Activated CD4-positive, alpha-beta T cell treated with anti-CD3 and anti-CD28 coated beads, Interleukin-10, Interleukin-2, amounts not matched to agents 100 ng/mL and 50 ng/mL, durations not matched to agents 16 hours and 8 hours (primary cell): ENCODE results near the gene ABTB1.
"Not testable (repeated sequence)": the region's sequence is repeated elsewhere in the genome, so short reads cannot be mapped to it uniquely, and the experiment has no call there.

ENCODE experiments used
- DNase-seq: peaks from one replicate; pipeline ENCODE4 v3.0.0-alpha.2; 2020

ABTB1 gene

DNA sequence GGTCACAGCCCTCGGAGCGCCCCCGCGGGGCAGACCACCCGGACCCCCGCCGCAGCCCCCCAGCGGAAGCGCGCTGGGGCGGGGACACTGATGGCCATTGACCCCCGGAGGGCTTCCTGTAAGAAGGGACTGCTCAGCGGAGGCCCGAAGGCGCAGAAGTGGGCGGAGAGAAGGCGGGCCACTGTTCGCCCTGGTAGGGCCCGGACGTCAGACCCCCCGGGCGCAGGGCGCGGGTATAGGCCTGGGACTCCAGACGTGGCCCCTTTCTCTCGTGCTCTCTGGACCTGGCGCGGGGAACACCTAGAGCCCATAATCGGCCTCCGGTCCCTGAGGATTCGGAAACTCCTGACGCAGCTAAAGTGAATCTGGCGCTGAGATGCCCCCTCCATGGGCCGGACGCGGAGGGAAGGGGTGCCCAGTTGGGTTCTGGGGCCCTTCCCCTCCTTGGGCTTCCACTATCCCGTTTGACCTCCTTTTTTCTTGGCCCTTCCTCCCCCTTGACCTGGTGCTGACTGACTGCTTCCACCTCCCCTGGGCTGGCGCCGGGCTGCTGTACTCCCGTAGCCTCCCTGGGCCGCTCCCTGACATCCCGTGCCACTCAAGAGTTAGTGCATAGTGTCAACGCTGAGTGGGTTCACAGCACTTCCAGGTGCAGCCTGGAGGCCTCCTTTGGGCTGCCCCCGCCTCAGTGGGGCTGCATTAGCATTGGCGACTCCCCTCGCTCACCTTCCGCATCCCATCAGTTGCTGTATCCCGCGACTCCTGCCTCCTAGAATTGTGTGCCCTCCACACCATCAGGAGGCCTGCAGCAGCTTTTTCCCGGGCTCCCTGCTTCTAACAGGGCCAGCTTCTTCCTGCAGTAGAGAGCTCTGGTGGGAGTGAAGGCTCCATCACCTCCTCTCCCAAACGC is 694 bp downstream of the ABTB1 start:
- DNase-seq = peak; percentile 53

DNA sequence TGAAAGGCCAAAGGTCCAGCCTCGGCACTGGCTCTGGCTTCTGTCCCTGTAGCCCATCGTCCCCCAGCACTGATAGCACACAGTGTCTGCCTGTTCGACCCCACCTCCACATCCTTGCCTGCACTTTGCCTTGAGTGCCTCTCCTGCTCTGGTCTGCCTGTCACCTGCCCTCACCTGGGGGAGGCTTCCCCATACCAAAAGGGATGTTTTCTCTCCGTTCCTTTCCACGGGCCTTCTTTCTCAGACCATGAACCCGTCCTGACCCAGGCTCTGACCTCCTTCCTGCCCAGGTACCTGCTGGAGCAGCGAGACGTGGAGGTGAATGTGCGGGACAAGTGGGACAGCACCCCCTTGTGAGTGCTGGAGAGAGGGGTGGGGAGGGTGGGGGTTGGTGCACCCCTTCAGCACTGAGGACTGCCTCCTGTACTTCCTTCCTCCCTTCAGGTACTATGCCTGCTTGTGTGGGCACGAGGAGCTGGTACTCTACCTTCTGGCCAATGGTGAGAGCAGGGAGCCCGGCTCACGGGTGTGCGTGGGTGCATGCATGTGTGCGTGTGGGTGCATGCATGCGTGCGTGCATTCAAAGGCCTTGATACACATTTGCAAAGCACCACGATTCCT is 1.5 kb downstream of the ABTB1 start:
- no peak for DNase-seq

DNA sequence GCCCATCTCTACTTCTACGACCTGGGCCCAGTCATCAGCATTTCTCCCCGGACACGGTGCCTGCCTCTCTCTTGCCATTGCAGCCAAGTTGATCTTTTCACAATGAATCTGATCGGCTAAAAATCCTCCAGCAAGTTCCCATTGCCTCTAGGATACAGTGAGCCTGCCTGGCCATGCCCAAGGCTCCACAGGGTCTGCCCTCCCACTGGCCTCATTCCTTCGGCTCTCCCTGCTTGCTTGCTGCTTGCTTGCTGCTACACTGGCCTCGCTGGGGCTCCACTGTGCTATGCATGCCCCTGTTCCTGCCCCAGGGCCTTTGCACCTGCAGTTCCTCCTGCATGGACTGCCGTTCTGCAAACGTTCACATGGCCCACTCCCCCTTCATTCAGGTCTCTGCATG is 2.0 kb downstream of the ABTB1 start:
- DNase-seq = no peak

DNA sequence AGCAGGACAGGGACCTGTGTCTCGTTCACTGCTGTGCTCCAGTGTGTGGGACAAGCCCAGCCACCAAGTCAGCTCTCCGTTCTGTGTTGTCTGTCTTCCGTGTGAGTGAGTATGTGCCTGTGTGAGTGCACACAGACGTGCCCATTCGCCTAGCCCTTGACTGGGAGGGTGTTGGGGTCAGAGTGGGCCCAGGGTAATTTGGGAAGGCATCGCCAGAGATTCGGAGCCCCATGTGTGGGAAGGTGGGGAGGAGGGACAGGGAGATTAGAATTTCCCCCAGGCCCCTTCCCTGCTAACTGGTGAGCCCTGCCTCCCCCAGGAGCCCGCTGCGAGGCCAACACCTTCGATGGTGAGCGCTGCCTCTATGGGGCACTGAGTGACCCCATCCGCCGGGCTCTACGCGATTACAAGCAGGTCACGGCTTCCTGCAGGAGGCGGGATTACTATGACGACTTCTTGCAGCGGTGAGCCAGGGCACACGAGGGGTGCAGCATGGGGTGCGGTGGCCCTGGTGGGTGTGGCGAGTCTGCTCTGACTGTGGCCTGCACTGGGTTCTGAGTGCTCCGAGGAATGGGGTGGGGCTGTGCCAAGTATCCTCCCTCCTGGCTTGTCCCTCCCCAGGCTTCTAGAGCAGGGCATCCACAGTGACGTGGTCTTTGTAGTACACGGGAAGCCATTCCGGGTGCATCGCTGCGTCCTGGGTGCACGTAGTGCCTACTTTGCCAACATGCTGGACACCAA is 3.1 kb downstream of the ABTB1 start:
- no peak for DNase-seq

DNA sequence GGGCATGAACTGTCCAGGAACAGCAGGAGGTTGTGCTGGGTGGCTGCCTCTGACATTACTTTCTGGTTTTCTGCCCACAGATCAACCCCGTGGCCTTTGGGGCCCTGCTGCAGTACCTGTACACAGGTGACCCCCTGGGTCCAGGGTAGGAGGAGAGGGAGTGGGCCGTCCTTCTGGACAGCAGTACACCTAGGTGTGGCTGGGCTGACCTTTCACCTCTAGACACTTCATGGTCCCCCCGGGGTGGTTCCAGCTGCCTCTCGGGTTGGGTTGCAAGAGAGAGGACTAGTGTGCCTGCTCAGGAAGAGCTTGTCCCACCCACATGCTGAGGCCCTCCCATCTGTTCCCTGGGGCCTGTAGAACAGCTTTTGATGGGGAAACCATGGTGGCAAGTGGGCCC is 3.7 kb downstream of the ABTB1 start:
- no peak for DNase-seq

DNA sequence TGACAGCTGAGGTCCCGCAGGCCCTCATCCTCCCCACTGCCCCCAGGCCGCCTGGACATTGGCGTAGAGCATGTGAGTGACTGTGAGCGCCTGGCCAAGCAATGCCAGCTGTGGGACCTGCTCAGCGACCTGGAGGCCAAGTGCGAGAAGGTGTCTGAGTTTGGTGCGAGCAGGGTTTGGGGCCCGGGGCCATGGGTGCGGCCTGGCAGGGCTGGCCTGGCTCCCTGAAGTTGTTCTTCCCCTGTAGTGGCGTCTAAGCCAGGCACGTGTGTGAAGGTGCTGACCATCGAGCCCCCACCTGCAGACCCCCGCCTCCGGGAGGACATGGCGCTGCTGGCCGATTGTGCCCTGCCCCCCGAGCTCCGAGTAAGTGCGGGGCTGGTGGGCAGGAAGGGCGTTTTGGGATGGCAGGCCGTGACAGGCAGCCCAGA is 4.2 kb downstream of the ABTB1 start:
- no peak for DNase-seq

DNA sequence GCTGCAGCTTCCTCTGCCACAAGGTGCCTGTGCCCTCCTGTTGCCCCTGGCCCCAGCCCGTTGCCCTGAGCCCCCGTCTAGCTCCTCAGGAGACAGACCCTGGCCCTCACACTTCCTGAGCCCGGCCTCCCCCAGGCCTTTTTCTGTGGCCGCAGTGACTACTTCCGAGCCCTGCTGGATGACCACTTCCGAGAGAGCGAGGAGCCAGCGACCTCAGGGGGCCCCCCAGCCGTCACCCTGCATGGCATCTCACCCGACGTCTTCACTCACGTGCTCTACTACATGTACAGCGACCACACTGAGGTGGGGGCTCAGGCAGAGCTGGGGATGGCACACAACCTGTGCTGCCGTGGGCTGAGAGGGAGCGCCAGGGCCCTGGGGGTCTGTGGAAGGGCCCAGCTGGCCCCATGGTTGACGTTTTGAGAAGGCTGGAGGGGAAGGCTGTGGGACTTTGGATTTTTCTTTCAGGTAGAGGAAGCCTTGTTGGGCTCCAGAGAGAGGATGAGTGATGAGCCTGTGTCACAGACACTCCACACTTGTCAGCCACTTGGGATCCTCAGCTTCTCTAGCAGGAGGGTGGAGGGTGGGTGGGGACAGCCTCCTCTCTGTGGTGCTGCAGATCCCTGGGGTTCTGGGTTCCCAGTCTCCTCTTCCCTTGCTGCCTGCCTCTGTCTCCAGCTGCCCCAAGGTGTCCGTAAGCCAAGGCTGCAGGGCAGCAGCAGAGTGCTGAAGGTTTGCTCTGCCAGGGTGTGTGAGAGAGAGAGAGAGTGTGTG is 5.0 kb downstream of the ABTB1 start:
- no peak for DNase-seq

DNA sequence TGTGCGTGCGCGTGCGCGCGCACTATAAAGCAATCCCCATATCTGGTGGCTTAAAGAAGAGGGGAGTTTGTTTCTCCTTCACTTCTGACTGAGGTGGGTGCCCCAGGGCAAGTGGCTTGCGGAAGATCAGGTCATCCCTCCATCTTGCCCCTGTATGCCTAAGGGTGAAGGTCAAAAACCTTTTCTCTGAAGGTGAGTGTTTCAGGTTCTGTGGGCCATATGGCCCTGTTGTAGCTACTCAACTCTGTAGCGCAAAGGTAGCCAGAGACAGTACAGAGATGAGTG is 5.5 kb downstream of the ABTB1 start:
- no peak for DNase-seq

DNA sequence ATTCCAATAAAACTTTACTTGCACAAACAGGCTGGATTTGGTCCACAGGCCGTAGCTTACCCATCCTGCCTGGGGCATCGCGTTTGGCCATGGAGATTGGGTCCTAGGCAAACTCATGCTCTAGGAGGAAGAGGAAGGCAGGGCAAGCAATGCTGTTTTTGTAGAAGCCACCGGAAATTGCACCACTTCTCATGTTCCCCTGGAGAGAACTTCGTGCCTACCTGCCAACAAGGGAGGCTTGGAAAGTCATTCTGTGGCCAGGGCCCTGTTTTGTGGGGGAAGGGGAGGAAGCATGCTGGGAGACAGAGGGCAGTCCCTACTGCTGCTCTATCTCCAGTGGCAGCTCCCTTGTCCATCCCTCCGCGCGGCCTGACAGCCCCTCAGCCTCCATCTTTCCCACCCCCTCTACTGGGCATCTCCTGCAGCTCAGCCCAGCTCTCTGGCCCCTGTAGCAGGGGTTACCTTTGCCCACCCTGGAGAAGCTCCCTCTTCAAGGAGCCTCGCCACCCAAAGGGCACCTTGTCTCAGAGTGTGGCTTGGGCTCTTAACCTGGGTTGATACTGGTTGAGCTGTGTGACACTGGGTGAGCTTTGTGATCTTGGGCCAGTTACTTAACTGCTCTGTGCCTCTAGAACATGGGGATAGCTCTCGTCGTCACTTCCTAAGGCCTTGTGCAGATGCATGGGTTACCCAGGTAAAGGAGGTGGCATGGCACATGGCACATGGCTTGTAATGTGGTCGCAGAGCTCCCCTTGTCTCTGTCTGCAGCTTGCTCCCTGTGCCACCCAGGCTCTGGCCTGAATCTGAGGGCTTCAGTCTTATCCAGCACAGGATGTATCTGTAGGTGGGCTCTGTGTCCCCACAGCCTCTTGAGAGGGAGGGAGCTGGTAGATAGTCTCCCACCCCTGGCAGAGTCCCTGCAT is 6.1 kb downstream of the ABTB1 start:
- DNase-seq = no peak

DNA sequence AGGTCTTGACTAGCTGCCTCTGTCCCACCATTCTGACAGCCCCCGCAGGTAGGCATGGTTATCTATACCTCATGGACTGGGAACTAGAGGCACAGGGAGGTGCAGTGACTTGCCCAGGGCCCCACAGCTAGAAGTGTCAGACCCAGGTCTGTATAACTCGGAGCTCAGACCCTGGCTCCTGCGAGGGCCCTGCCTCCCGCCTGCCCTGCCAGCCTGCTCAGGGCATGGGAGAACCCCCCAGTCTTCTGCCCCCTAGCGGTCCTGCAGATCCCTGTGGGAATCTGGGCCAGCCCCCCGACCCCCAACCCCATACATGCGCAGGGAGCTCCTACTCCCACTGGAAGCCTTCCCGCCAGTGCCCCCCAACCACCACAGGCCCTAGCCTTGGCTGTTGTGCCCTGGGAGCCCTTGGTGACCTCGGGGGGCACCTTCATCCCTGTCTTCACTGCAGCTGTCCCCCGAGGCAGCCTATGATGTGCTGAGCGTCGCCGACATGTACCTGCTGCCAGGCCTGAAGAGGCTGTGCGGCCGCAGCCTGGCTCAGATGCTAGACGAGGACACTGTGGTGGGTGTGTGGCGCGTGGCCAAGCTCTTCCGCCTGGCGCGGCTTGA is 6.9 kb downstream of the ABTB1 start:
- no peak for DNase-seq

DNA sequence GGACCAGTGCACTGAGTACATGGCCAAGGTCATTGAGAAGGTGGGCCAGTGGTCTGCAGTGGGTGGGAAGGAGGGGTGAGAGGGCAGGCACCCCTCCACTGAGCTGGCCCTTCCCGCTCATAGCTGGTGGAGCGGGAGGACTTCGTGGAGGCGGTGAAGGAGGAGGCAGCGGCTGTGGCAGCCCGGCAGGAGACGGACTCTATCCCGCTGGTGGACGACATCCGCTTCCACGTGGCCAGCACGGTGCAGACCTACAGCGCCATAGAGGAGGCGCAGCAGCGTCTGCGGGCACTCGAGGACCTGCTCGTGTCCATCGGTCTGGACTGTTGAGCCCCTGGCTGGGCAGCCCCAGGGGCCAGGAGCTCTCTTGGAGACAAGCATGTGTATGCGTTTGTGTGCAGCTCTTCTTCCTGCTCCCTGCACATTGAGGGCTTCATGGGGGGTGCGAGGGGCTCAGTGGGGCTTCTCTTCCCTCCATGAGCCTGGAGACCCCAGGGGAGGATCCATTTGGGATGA is 7.5 kb downstream of the ABTB1 start:
- DNase-seq = no peak

DNA sequence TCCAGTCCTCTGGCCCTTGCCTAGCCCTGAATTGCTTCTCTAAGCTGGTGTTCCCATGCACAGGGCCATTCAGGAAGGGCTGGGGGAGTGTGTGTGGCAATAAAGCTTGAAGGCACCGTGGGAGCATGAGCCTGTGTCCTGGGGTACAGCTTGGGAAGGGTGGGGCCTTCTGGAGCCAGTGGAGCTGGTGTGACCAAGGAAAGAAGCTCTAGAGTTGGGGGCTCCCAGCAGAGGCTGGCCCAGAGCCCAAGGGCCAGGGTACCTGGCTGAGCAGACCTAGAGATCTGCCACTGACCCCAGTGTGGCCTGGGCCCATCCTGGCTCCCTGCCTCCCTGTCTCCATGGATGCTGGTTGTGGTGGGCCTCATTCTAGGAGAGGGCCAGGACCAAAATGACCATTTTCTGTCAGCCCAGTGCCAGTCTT is 8.1 kb downstream of the ABTB1 start:
- DNase-seq = no peak

DNA sequence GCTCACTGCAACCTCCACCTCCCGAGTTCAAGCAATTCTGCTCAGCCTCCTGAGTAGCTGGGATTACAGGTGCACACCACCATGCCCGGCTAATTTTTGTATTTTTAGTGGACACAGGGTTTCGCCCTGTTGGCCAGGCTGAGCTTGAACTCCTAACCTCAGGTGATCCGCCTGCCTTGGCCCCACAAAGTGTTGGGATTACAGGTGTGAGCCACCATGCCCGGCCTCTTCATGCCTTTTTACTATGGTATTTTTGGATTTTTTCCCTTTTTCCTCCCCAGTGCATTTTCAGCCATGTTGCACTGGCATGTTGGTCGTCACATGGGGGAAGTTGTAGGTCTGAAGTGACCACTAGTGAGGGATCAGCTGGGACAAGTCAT is 9.4 kb downstream of the ABTB1 start:
- DNase-seq = not testable (repeated sequence)

DNA sequence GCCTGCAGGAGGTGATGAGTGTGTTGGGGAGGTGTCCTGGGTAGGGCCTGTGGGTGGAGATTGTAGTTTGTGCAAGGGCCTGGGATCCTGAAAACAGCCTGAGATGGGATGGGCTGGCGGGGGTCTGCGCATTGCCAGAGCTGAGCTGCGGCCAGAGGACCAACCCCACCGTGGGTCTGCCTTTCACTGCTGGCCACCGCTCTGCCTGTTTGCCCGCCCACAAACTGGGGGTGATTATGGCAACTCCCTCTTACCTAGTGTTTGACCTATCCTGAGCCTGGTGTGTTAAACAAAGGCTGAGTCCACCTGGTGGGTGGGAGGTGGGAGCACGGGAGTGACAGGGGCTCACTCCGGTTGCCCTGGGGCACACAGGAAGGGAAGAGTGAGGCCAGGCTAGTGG is 9.8 kb downstream of the ABTB1 start:
- no peak for DNase-seq

DNA sequence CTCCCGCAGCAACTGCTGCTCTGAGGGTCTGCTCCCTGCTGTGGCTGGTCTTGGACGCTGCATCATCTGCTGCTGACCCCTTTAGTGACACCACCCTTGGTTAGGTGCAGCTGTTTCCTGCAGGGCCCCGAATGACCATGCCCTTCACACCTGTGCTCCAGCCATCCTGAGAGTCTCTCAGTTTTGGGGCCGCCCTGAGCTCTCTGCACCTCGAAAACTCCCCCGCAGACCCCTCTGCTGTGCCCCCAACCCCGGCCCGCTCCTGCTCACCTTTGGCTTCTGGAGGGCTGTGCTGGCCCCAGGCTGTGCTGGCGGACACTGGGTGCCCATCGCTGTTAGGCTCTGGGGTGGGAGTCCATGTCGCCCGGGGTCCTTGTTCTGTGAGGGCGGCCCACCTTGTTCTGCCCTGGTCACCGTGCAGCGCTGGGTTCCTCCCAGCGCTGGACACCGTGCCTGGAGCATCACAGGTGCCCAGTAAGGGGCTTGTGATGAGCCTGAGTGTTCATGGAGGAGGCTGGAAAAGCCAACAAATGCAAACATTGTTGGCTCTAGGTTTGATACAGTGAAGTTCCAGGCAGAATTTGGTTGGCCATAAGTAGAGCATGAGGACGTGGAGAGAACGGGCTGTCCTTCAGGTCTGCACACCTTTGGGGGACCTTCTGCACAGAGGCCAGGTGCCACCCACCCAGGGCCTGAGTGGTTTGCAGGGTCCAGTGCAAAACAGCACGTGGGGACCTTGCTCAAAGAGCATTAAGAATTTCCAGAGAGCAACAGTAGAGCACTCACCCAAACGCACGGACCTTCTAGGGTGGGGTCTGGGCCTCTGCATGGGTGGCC is 12.3 kb downstream of the ABTB1 start:
- DNase-seq = no peak

DNA sequence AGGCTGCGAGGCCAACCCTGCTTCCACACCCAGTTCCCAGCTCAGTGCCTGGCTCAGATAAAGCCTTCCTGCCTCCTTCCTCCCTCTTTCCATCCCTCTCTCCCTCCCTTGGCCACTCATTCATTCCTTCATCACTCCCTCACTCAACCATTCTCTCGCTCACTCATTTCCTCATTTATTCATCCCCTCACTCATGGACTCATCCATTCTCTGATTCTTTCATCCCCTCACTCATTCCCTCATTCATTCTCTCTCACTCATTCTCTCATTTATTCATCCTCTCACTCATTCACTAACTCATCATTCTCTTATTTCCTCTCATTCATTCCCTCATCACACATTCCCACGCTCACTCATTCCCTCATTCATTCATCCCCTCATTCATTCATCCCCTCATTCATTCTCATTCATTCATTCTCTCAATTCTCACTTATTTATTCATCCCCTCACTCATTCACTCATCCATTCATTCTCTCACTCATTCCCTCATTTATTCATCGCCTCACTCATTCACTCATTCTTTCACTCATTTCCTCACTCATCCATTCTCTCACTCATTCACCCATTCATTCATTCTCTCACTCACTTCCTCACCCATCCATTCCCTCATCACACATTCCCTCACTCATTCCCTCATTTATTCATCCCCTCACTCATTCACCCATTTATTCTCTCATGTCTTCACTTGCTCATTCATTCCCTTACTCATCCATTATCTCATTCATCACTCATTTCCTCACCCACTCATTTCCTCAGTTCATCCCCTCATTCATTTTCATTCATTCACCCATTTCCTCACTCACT is 13.2 kb downstream of the ABTB1 start:
- DNase-seq = no peak

DNA sequence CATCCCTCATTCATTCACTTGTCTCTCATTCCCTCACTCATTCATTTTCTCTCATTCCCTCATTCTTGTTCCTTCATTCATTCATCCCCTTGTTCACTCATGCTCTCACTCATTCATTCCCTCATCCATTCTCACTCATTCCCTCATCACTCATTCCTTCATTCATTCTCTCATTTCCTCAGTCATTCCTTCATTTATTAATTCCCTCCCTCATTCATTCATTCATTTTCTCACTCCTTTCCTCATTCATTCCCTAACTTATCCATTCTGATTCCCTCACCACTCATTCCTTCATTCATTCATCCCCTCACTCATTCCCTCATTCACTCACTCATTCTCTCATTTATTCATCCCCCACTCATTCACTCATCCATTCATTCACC is 13.8 kb downstream of the ABTB1 start:
- no peak for DNase-seq

DNA sequence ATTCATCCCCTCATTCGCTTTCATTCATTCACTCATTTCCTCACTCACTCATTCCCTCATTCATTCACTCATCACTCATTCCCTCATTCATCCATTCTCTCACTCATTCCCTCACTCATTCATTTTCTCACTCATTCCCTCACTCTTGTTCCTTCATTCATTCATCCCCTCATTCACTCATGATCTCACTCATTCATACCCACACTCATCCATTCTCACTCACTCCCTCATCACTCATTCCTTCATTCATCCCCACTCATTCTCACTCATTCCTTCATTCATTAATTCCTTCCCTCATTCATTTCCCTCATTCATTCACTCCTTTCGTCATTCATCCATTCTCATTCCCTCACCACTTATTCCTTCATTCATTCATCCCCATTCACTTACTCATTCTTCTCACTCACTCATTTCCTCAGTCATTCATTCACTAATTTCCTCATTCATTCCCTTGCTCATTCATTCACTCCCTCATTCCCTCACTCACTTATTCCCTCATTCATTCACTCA is 14.5 kb downstream of the ABTB1 start:
- DNase-seq = no peak

DNA sequence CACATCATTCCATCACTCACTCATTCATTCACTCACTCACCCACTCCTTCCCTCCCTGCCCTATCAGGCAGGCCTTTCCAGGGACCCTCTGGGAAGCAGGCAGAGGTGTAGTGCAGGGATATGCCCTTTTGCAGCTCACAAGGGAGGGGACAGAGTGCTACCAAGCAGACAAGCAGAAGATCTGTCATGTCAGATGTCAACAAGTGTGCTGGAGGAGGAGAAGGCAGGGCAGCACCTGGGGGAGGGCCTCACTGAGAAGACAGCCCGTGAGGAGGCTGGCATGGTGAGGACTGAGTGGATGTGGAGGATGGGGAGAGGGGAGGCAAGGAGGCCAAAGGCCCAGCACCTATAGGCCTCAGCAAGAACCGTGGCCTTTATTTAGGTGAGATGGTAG is 15.3 kb downstream of the ABTB1 start:
- no peak for DNase-seq
